Mesothelial cell of epicardium (in vitro differentiated cells): ENCODE results near the gene CLEC16A. TPM values are rescaled to one million over a fixed set of nuclear protein-coding genes. Genes with fewer than 3 reads are reported as not detected.
A peak's percentile ranks its signal among the peaks of the same experiment; 100 is the strongest.

Source experiments
- DNase-seq, 2 experiments: peaks; one replicate each; pipeline ENCODE4 v3.0.0; 2021; ENCODE audit warnings: low spot score in 2 of 2; ENCODE audit not compliant: unreplicated experiment in 2 of 2
- H3K27ac Mint-ChIP-seq: 2 replicates; pipeline ENCODE4 v1.8.0; 2021; ENCODE audit warnings: mixed read lengths
- H3K27me3 Mint-ChIP-seq: 2 replicates; pipeline ENCODE4 v1.8.0; 2021; ENCODE audit warnings: low read depth, mixed read lengths
- H3K36me3 Mint-ChIP-seq: 2 replicates; pipeline ENCODE4 v1.8.0; 2021; ENCODE audit warnings: mixed read lengths
- H3K4me1 Mint-ChIP-seq: 2 replicates; pipeline ENCODE4 v1.8.0; 2021; ENCODE audit warnings: mixed read lengths
- H3K4me3 Mint-ChIP-seq: 2 replicates; pipeline ENCODE4 v1.8.0; 2021; ENCODE audit warnings: mild to moderate bottlenecking, moderate library complexity, mixed read lengths
- H3K9me3 Mint-ChIP-seq: 2 replicates; pipeline ENCODE4 v1.8.0; 2021; ENCODE audit warnings: mixed read lengths
- CTCF ChIP-seq: fragments of 200-600 bp; sonication (generic); IDR thresholded peaks from one replicate; pipeline ENCODE4 v1.5.0; 2021; ENCODE audit warnings: antibody characterized with exemption; ENCODE audit not compliant: unreplicated experiment
- total RNA-seq: library from RNA; stranded (reverse); gene quantifications from 3 replicates; pipeline ENCODE4 v1.2.1, GENCODE V29; 2021

The CLEC16A gene
- total RNA-seq, 1 donor from 2014 or later: 43.3 TPM

GRCh38 chr16:11200592-11200991 is 256.2 kb downstream of the CLEC16A start:
- no peaks in the 10 kb centered on the region for H3K9me3 Mint-ChIP-seq
- no peak overlapping the region for H3K27ac Mint-ChIP-seq
- H3K27me3 Mint-ChIP-seq: no peaks in the 10 kb centered on the region
- H3K4me1 Mint-ChIP-seq: peaks cover 26% of the 10 kb centered on the region
- DNase-seq: no peak
- no peaks in the 10 kb centered on the region for H3K36me3 Mint-ChIP-seq
- no peak overlapping the region for H3K4me3 Mint-ChIP-seq
- TF ChIP-seq CTCF: no peak

DNA sequence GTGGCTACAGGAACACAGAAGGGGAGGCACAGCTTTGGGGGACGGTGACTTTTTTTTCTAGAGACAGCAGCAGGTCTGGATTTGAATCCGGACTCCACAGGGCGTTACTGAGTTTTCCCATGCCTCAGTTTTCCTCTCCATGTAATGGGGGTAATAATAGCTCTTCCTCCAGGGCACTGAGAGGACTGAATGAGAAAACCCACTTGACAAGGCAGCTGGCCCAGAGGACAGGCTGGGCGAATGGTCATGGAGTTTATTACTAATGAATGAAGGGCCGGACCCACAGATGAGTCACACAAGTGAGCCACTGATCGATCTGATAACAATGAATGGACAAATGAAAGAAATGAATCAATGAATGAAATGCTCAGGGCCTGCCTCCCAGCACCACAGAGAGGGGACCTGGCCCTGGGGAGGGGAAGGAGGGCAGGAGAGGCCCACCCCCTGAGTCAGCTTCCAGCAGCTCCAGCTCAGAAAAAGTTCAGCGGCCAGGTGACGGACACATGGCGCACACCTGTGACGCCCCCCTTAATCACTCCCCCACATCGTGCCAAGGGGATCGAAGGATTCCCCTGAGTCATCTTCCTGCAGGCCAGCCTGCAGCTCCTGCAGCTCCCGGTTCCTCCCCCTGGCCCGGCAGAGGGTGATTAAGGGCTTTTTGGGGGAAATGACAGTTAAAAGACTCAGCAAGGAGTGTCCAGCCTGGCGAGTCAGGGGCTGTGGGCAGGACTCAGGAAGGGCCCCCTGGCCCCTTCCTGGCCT is 257.3 kb downstream of the CLEC16A start:
- Mint-ChIP-seq H3K36me3 (no peaks in the 10 kb centered on the region), H3K4me1 (peaks cover 26% of the 10 kb centered on the region), H3K9me3 (no peaks in the 10 kb centered on the region), H3K27me3 (no peaks in the 10 kb centered on the region), H3K4me3 (peak overlapping the region; percentile 17), H3K27ac (peak overlapping the region; percentile 66)
- no peak for DNase-seq
- no peak for TF ChIP-seq CTCF

DNA sequence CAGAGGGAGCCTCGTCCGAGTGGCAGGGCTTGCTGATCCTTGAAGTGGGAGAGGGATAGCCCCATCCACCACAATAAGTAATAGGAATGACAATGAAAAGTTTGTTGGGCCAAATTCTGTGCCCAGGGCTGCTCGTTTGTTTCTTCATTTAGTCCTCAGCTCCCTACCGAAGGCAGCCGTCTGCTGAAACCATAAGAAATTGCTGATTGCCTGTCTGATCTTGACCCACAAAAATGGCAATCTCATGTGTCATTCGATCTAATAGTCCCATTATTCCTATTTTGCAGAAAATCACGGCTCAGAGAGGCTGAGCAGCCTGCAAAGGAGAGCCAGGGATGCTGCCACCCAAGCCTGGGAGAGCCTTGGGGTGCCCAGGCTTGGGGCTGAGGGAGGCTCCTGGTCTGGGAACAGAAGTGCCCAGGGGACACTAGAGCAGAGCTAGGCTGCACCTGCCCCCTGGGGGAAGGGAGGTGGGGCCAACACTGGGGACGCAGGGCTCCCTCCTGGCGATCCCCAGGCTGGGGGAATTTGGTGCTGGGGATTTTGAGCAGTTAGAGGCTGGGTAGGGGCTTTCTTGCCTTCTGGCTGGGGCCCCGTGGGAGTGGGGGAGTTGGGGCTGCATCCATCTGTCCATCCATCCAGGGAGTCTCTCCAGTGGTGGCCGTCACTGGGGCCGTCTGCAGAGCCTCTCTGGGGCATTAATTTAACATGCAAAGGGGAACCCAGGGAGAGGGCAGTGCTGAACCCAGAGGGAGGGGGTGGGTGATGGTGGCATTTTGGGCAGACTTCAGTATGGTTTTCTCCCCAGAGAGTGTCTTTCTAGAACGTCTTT is 258.1 kb downstream of the CLEC16A start:
- H3K27me3 Mint-ChIP-seq: no peaks in the 10 kb centered on the region
- no peak for TF ChIP-seq CTCF
- H3K36me3 Mint-ChIP-seq: no peaks in the 10 kb centered on the region
- no peak for DNase-seq
- no peak overlapping the region for H3K4me3 Mint-ChIP-seq
- H3K27ac Mint-ChIP-seq: peak overlapping the region; percentile 66
- H3K9me3 Mint-ChIP-seq: no peaks in the 10 kb centered on the region
- peaks cover 26% of the 10 kb centered on the region for H3K4me1 Mint-ChIP-seq

DNA sequence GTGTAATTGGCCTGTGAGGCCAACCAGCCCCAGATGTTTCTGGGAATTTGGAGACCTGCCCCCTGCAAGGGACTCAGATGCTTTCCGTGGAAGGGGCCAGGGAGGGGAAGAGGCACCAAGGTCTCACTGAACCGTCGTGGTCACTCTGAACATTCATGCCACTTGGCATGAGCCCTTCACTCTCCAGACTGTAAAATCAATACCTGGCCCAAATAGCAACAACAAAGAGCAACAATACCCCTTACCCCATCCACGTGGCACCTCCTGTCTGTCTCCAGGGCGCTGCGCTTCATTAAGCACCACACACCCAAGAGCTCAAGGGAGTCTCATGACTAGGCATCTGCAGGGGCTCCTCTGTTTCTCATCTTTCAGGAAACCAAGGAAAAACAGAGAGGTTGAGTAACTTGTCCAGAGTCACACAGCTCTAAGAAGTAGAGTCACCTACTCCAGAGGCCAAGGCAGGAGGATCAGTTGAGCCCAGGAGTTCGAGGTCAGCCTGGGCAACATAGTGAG is 258.8 kb downstream of the CLEC16A start:
- H3K36me3 Mint-ChIP-seq: no peaks in the 10 kb centered on the region
- H3K4me3 Mint-ChIP-seq: no peak overlapping the region
- no peaks in the 10 kb centered on the region for H3K9me3 Mint-ChIP-seq
- H3K4me1 Mint-ChIP-seq: peaks cover 26% of the 10 kb centered on the region
- no peaks in the 10 kb centered on the region for H3K27me3 Mint-ChIP-seq
- TF ChIP-seq CTCF: no peak
- DNase-seq: no peak
- no peak overlapping the region for H3K27ac Mint-ChIP-seq

DNA sequence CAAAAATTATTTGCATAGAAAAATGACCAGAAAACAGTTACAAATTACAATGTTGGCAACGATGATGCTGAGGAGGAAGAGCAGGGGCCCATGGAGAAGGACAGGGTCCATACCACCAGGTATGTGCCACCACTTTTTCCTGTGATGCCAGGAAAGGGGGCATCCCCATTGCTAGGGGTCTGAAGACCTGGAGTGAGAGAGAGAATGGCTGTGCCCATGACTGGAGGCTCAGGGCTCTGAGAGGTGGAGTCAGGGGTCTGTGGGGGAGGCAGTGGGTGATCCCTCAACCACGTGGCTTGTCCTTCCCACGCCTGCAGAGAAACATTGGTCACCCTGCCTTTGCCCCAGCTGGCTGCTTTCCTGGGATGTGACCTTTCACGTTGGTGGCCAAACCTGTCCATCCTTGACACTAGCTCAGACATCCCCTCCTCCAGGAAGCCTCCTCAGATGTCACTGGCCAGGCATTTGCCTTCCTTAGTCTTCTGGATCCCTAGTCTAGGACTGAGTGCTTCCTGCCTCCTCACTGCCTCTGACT is 260.2 kb downstream of the CLEC16A start:
- H3K4me1 Mint-ChIP-seq: peaks cover 26% of the 10 kb centered on the region
- no peaks in the 10 kb centered on the region for H3K27me3 Mint-ChIP-seq

More for the DNA sequence above, 260.2 kb downstream of the CLEC16A start:
- H3K36me3 Mint-ChIP-seq: no peaks in the 10 kb centered on the region
- no peak overlapping the region for H3K4me3 Mint-ChIP-seq
- no peak for TF ChIP-seq CTCF
- H3K27ac Mint-ChIP-seq: no peak overlapping the region
- DNase-seq: no peak
- no peaks in the 10 kb centered on the region for H3K9me3 Mint-ChIP-seq
